Measurements from ENCODE around the gene SUCLA2. TPM values are rescaled to one million over a fixed set of nuclear protein-coding genes. Genes with fewer than 3 reads are reported as not detected.

Gene SUCLA2
- total and polyA plus RNA-seq, 9 of the 15 experiments (the other 6 are each of a cell fraction or from before 2014, with no cell fraction given): 23.3 to 52.9 (median 35.8) TPM

DNA sequence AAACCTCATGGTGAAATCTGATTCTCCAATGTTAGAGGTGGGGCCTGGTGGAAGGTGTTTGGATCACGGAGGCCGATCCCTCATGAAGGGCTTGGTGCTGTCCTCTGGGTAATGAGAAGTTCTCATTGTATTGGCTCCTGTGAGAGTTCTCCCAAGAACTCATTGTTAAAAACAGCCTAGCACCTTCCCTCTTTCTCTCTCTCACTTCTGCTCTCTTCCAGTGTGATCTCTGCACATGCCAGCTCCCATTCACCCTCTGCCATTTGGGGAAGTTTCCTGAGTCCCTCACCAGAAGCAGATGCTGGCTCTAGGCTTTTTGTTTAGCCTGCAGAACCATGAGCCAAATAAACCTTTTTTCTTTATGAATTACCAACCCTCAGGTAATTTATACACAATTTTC lies 3.1 kb upstream of the SUCLA2 start (continued):
- TF ChIP-seq, protein P1, sequence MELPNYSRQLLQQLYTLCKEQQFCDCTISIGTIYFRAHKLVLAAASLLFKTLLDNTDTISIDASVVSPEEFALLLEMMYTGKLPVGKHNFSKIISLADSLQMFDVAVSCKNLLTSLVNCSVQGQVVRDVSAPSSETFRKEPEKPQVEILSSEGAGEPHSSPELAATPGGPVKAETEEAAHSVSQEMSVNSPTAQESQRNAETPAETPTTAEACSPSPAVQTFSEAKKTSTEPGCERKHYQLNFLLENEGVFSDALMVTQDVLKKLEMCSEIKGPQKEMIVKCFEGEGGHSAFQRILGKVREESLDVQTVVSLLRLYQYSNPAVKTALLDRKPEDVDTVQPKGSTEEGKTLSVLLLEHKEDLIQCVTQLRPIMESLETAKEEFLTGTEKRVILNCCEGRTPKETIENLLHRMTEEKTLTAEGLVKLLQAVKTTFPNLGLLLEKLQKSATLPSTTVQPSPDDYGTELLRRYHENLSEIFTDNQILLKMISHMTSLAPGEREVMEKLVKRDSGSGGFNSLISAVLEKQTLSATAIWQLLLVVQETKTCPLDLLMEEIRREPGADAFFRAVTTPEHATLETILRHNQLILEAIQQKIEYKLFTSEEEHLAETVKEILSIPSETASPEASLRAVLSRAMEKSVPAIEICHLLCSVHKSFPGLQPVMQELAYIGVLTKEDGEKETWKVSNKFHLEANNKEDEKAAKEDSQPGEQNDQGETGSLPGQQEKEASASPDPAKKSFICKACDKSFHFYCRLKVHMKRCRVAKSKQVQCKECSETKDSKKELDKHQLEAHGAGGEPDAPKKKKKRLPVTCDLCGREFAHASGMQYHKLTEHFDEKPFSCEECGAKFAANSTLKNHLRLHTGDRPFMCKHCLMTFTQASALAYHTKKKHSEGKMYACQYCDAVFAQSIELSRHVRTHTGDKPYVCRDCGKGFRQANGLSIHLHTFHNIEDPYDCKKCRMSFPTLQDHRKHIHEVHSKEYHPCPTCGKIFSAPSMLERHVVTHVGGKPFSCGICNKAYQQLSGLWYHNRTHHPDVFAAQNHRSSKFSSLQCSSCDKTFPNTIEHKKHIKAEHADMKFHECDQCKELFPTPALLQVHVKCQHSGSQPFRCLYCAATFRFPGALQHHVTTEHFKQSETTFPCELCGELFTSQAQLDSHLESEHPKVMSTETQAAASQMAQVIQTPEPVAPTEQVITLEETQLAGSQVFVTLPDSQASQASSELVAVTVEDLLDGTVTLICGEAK (IDR thresholded peaks at IDR 0.05): no peak
- TF ChIP-seq, protein P1 (CRISPR knock-in tag; IDR thresholded peaks at IDR 0.05): no peak
- TF ChIP-seq ZKSCAN3 (CRISPR knock-in tag; IDR thresholded peaks at IDR 0.05) (no peak), PCBP1 (IDR thresholded peaks at IDR 0.05; ENCODE audit: low read depth, low read length, poor library complexity, severe bottlenecking) (no peak), ZNF146 (CRISPR knock-in tag; IDR thresholded peaks at IDR 0.05; ENCODE audit: unreplicated experiment) (no peak), ARHGAP35 (IDR thresholded peaks at IDR 0.05; ENCODE audit: partially characterized antibody) (no peak), STAT5B (CRISPR knock-in tag; IDR thresholded peaks at IDR 0.05) (no peak), CBX2 (IDR thresholded peaks at IDR 0.05; ENCODE audit: insufficient read depth, low read length, poor library complexity, severe bottlenecking) (no peak)
- TF ChIP-seq, protein P2, sequence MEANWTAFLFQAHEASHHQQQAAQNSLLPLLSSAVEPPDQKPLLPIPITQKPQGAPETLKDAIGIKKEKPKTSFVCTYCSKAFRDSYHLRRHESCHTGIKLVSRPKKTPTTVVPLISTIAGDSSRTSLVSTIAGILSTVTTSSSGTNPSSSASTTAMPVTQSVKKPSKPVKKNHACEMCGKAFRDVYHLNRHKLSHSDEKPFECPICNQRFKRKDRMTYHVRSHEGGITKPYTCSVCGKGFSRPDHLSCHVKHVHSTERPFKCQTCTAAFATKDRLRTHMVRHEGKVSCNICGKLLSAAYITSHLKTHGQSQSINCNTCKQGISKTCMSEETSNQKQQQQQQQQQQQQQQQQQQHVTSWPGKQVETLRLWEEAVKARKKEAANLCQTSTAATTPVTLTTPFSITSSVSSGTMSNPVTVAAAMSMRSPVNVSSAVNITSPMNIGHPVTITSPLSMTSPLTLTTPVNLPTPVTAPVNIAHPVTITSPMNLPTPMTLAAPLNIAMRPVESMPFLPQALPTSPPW (CRISPR knock-in tag; IDR thresholded peaks at IDR 0.05): no peak
- TF ChIP-seq, protein P3, sequence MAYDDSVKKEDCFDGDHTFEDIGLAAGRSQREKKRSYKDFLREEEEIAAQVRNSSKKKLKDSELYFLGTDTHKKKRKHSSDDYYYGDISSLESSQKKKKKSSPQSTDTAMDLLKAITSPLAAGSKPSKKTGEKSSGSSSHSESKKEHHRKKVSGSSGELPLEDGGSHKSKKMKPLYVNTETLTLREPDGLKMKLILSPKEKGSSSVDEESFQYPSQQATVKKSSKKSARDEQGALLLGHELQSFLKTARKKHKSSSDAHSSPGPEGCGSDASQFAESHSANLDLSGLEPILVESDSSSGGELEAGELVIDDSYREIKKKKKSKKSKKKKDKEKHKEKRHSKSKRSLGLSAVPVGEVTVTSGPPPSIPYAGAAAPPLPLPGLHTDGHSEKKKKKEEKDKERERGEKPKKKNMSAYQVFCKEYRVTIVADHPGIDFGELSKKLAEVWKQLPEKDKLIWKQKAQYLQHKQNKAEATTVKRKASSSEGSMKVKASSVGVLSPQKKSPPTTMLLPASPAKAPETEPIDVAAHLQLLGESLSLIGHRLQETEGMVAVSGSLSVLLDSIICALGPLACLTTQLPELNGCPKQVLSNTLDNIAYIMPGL (CRISPR knock-in tag; IDR thresholded peaks at IDR 0.05): no peak

All from K562 (cell line).